K562 (cell line): Measurements from ENCODE around the gene TMEM217. TPM values are rescaled to one million over a fixed set of nuclear protein-coding genes. Genes with fewer than 3 reads are reported as not detected.

Experiments
- CEBPG ChIP-seq, 3 experiments: fragments of 200-800 bp in 1 of 3; sonication (Bioruptor generic) in 1 of 3; sonication (generic) in 1 of 3; formaldehyde crosslinking in 1 of 3; IDR thresholded peaks in 2 of 3; conservative IDR thresholded peaks in 1 of 3; 2 replicates each; pipeline versions ENCODE4 v1.6.1 to v1.8.0; 2016 to 2022; ENCODE audit warnings: missing compliant biosample characterization in 2 of 3, missing genetic modification characterization in 2 of 3, mild to moderate bottlenecking in 1 of 3, missing genetic modification reagents in 1 of 3
- ETV6 ChIP-seq, 3 experiments: fragments of 150-350 bp in 1 of 3; sonication (generic) in 1 of 3; formaldehyde crosslinking in 1 of 3; IDR thresholded peaks; 2 replicates each; pipeline versions ENCODE4 v1.6.1 to v1.8.0; 2014 to 2022; ENCODE audit warnings: borderline replicate concordance in 2 of 3, low read depth in 2 of 3, antibody characterized with exemption in 1 of 3, low read length in 1 of 3, mild to moderate bottlenecking in 1 of 3, missing genetic modification reagents in 1 of 3
- GABPB2 ChIP-seq: fragments of 250-450 bp; sonication (Bioruptor Pico); conservative IDR thresholded peaks from 2 replicates; pipeline ENCODE4 v1.5.1; 2021; ENCODE audit warnings: mild to moderate bottlenecking
- HDGF ChIP-seq: fragments of 450-650 bp; IDR thresholded peaks from 2 replicates; pipeline ENCODE4 v1.6.1; 2016
- HMG20A ChIP-seq: fragments of 450-650 bp; formaldehyde crosslinking; conservative IDR thresholded peaks from 2 replicates; pipeline ENCODE4 v1.4.0; 2020; ENCODE audit warnings: mild to moderate bottlenecking, mixed read lengths
- HOXB6 ChIP-seq: fragments of 250-450 bp; sonication (Bioruptor Pico); IDR thresholded peaks from 2 replicates; pipeline ENCODE4 v1.5.1; 2022; ENCODE audit warnings: mild to moderate bottlenecking, borderline replicate concordance
- ILK ChIP-seq: fragments of 450-650 bp; IDR thresholded peaks from 2 replicates; pipeline ENCODE4 v1.6.1; 2016; ENCODE audit warnings: missing genetic modification characterization, low read depth, mild to moderate bottlenecking, missing compliant biosample characterization, moderate library complexity, borderline replicate concordance
- KHSRP ChIP-seq: fragments of 450-650 bp; IDR thresholded peaks from 2 replicates; pipeline ENCODE4 v1.6.1; 2017
- MAFK ChIP-seq: IDR thresholded peaks from 2 replicates; pipeline ENCODE4 v1.6.1; 2011; ENCODE audit warnings: low read length, improper control_type of control experiment
- NFE2 ChIP-seq: IDR thresholded peaks from 2 replicates; pipeline ENCODE4 v1.6.1; 2014; ENCODE audit warnings: antibody characterized with exemption, low read depth
- NFXL1 ChIP-seq: fragments of 450-650 bp; formaldehyde crosslinking; IDR thresholded peaks from 2 replicates; pipeline ENCODE4 v1.4.0; 2021; ENCODE audit warnings: mild to moderate bottlenecking
- PHF20 ChIP-seq: fragments of 450-650 bp; IDR thresholded peaks from 2 replicates; pipeline ENCODE4 v1.6.1; 2018; ENCODE audit not compliant: partially characterized antibody
- PML ChIP-seq: IDR thresholded peaks from 2 replicates; pipeline ENCODE4 v1.6.1; 2012; ENCODE audit warnings: low read length, inconsistent platforms
- RBM39 ChIP-seq: fragments of 200-400 bp; formaldehyde crosslinking; optimal IDR thresholded peaks from 2 replicates; pipeline ENCODE3; 2018; ENCODE audit warnings: low read depth, low read length
- TARDBP ChIP-seq: fragments of 450-650 bp; IDR thresholded peaks from 2 replicates; pipeline ENCODE4 v1.6.1; 2016
- ZFPM2 ChIP-seq: fragments of 250-450 bp; sonication (Bioruptor Pico); IDR thresholded peaks from 2 replicates; pipeline ENCODE4 v1.5.1; 2022; ENCODE audit warnings: mild to moderate bottlenecking
- ZFX ChIP-seq: sonication (generic); formaldehyde crosslinking; IDR thresholded peaks from 2 replicates; pipeline ENCODE4 v1.8.0; 2022; ENCODE audit warnings: mild to moderate bottlenecking, missing genetic modification reagents, moderate library complexity
- ZNF143 ChIP-seq: sonication (generic); formaldehyde crosslinking; IDR thresholded peaks from 2 replicates; pipeline ENCODE4 v1.9.0; 2022; ENCODE audit warnings: mild to moderate bottlenecking, missing genetic modification reagents
- ZNF24 ChIP-seq: fragments of 450-650 bp; IDR thresholded peaks from 2 replicates; pipeline ENCODE4 v1.6.1; 2016
- ZNF668 ChIP-seq: fragments of 250-450 bp; sonication (Bioruptor Pico); IDR thresholded peaks from 2 replicates; pipeline ENCODE4 v1.8.0; 2022; ENCODE audit warnings: mild to moderate bottlenecking, inconsistent platforms
- ZNF780A ChIP-seq: fragments of 250-450 bp; sonication (Bioruptor Pico); IDR thresholded peaks from 2 replicates; pipeline ENCODE4 v1.5.0; 2021; ENCODE audit warnings: mild to moderate bottlenecking
- polyA plus RNA-seq, 8 experiments: library from polyadenylated mRNA; depleted of rRNA in 4 of 8; stranded (reverse) in 5 of 8; unstranded in 3 of 8; fragments of >200 nt; fragmentation: Nextera tagmentation in 2 of 8; fragmentation: Illumina TruSeq in 1 of 8; extraction: Ambion mirVana in 2 of 8; extraction: Trizol in 1 of 8; gene quantifications; 2 replicates each; pipeline versions ENCODE4 v1.2.1 to v1.2.3, GENCODE V29; 2011 to 2014; ENCODE audit warnings: inconsistent platforms in 1 of 8, missing spikeins in 1 of 8
- total RNA-seq, 7 experiments: library from RNA; depleted of rRNA in 6 of 7; stranded (reverse); fragments of >200 nt in 6 of 7; fragmentation: Illumina TruSeq in 2 of 7; extraction: Trizol in 2 of 7; gene quantifications; 2 replicates each; pipeline versions ENCODE4 v1.2.1 to v1.2.3, GENCODE V29; 2011 to 2021; ENCODE audit warnings: low replicate concordance in 1 of 7
- TF ChIP-seq, protein P1 (sequence below): fragments of 200-800 bp; sonication (Bioruptor generic); IDR thresholded peaks from 2 replicates; pipeline ENCODE4 v1.6.1; 2017; ENCODE audit warnings: missing genetic modification characterization, missing compliant biosample characterization
- TF ChIP-seq, protein P2 (sequence below): fragments of 250-450 bp; sonication (Bioruptor Pico); IDR thresholded peaks from 2 replicates; pipeline ENCODE4 v1.4.0; 2020; ENCODE audit warnings: mild to moderate bottlenecking, moderate library complexity, borderline replicate concordance
- TF ChIP-seq, protein P3 (sequence below): fragments of 450-650 bp; formaldehyde crosslinking; IDR thresholded peaks from 2 replicates; pipeline ENCODE4 v1.4.0; 2022; ENCODE audit warnings: mild to moderate bottlenecking, moderate library complexity

TMEM217 gene
- total and polyA plus RNA-seq, 9 of the 15 experiments (the other 6 are each of a cell fraction or from before 2014, with no cell fraction given) = 1.3 to 8.0 (median 1.9) TPM

DNA sequence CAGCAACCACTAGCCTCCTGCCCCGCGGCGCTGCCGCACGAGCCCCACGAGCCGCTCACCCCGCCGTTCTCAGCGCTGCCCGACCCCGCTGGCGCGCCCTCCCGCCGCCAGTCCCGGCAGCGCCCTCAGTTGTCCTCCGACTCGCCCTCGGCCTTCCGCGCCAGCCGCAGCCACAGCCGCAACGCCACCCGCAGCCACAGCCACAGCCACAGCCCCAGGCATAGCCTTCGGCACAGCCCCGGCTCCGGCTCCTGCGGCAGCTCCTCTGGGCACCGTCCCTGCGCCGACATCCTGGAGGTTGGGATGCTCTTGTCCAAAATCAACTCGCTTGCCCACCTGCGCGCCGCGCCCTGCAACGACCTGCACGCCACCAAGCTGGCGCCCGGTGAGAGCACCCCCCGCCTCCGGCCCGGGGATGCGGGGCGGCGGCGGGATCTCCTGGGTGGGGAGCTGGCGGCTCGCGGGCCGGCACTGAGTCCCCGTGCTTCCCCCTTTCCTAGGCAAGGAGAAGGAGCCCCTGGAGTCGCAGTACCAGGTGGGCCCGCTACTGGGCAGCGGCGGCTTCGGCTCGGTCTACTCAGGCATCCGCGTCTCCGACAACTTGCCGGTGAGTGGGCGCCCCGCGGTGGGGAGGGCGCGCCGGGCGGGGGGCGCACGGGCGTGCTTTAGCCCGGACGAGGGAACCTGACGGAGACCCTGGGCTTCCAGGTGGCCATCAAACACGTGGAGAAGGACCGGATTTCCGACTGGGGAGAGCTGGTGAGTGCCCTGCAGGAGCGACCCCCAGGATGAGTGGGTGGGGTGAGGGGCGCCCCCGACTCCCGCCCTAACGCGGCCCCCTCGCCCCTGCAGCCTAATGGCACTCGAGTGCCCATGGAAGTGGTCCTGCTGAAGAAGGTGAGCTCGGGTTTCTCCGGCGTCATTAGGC, 87.4 kb downstream of the TMEM217 start (continued):
- TF ChIP-seq ETV6 (IDR thresholded peaks at IDR 0.05; ENCODE audit: borderline replicate concordance in 1 of 2, low read depth in 2 of 2, low read length in 1 of 2) = 0 out of 4 replicates have a peak, but pooled peaks of 1 of the 2 experiments have one; percentile 12
- 0 out of 2 replicates have a peak, but pooled peaks have one; percentile 68 for TF ChIP-seq ETV6 (CRISPR knock-in tag; IDR thresholded peaks at IDR 0.05; ENCODE audit: borderline replicate concordance)
- no peak for TF ChIP-seq GABPB2 (CRISPR knock-in tag)
- TF ChIP-seq TARDBP = no peak
- TF ChIP-seq MAFK = no peak
- TF ChIP-seq PML = no peak; the same call in 1 of the 2 replicates
- TF ChIP-seq HMG20A (CRISPR knock-in tag) = no peak
- TF ChIP-seq ZFX (CRISPR knock-in tag) = no peak; the same call in 1 of the 2 replicates
- TF ChIP-seq ZNF143 (CRISPR knock-in tag) = 0 out of 2 replicates have a peak, but pooled peaks have one; percentile 13
- no peak for TF ChIP-seq NFXL1
- no peak for TF ChIP-seq ZNF668 (CRISPR knock-in tag)
- TF ChIP-seq HOXB6 (CRISPR knock-in tag) = no peak
- no peak for TF ChIP-seq ILK (tag)
- TF ChIP-seq PHF20 = no peak
- TF ChIP-seq, protein P1, sequence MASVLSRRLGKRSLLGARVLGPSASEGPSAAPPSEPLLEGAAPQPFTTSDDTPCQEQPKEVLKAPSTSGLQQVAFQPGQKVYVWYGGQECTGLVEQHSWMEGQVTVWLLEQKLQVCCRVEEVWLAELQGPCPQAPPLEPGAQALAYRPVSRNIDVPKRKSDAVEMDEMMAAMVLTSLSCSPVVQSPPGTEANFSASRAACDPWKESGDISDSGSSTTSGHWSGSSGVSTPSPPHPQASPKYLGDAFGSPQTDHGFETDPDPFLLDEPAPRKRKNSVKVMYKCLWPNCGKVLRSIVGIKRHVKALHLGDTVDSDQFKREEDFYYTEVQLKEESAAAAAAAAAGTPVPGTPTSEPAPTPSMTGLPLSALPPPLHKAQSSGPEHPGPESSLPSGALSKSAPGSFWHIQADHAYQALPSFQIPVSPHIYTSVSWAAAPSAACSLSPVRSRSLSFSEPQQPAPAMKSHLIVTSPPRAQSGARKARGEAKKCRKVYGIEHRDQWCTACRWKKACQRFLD (CRISPR knock-in tag) = no peak
- TF ChIP-seq ZNF24 = no peak
- TF ChIP-seq, protein P2, sequence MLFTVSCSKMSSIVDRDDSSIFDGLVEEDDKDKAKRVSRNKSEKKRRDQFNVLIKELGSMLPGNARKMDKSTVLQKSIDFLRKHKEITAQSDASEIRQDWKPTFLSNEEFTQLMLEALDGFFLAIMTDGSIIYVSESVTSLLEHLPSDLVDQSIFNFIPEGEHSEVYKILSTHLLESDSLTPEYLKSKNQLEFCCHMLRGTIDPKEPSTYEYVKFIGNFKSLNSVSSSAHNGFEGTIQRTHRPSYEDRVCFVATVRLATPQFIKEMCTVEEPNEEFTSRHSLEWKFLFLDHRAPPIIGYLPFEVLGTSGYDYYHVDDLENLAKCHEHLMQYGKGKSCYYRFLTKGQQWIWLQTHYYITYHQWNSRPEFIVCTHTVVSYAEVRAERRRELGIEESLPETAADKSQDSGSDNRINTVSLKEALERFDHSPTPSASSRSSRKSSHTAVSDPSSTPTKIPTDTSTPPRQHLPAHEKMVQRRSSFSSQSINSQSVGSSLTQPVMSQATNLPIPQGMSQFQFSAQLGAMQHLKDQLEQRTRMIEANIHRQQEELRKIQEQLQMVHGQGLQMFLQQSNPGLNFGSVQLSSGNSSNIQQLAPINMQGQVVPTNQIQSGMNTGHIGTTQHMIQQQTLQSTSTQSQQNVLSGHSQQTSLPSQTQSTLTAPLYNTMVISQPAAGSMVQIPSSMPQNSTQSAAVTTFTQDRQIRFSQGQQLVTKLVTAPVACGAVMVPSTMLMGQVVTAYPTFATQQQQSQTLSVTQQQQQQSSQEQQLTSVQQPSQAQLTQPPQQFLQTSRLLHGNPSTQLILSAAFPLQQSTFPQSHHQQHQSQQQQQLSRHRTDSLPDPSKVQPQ (CRISPR knock-in tag) = no peak
- no peak for TF ChIP-seq CEBPG (CRISPR knock-in tag; IDR thresholded peaks at IDR 0.05)
- no peak for TF ChIP-seq CEBPG (tag; conservative IDR thresholded peaks at IDR 0.05 in 1 of 2, IDR thresholded peaks at IDR 0.05 in 1 of 2)
- TF ChIP-seq NFE2 = no peak
- no peak for TF ChIP-seq RBM39
- TF ChIP-seq ZNF780A (CRISPR knock-in tag) = no peak
- TF ChIP-seq, protein P3, sequence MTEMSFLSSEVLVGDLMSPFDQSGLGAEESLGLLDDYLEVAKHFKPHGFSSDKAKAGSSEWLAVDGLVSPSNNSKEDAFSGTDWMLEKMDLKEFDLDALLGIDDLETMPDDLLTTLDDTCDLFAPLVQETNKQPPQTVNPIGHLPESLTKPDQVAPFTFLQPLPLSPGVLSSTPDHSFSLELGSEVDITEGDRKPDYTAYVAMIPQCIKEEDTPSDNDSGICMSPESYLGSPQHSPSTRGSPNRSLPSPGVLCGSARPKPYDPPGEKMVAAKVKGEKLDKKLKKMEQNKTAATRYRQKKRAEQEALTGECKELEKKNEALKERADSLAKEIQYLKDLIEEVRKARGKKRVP (CRISPR knock-in tag) = no peak
- TF ChIP-seq KHSRP = no peak
- TF ChIP-seq HDGF = no peak
- peak; percentile 84 for TF ChIP-seq ZFPM2 (CRISPR knock-in tag)
